NCI-H1417 (cell line): ENCODE measurements around the gene LEF1.
A peak's percentile ranks its signal among the peaks of the same experiment; 100 is the strongest.

Source experiments
- DNase-seq, 3 experiments: peaks; one replicate each; lab custom pipeline; 2025; lab: John Stamatoyannopoulos, UW

LEF1 gene

DNA sequence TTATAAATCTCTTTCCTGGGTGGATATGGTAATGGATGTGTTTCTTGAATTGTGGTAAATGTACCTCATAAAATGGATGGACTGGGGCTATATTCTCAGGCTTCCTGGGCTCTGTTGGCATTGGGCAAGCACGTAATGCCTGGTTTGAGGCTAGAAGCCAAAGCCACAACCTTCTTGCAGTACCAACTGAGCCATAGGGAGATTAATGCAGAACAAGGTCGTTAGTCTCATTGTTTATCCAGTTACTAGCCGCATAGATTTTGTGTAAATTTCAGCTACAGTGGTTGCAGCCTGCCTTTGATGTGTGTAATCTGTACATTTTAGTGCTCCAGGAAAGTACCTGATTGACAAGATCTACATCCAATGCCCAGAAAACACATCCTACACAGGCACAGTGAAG is 7.2 kb upstream of the LEF1 start:
- DNase-seq, result no peak

DNA sequence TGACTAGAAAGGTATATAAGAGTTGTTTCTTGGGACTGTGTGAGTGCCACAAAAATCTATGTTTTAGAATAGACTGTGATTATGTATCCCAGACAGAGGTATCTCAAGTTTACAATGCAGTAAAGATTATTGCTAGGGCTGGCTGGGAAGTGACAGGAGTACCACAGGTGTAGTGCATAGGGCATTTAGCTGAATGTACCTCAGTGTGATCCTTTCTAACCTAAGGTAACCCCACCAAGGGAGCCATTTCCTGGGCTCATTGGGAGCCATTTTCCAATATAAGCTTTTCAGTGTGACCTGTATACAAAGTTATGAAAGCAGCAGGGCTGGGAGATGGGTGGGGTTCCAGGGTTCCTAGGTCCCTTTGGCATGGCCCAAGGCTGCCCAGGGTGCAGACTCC is 6.1 kb upstream of the LEF1 start:
- DNase-seq, result no peak

DNA sequence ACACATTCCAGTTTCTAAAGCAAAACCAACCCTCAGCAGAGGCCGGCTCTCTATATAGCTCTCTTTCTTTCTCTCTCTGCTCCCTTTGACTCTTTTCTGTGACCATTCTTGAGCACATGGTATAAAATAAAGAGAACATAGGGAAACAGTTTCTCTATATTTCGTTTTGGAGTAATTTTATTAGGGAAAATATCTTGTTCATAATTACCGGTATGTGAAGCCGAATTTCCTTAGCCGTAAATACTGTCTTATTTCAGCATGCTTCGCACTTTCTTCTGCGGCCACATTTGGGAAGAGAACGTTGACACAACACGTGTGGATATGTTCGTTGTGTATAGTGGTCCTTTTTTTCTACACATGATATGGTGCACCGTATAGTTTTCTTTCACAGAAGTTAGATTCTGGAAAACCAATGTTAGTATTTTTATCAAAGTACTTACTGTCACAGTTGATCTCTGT is 4.9 kb upstream of the LEF1 start:
- peak in 2 of 3 experiments; percentile 41 to 73 for DNase-seq

DNA sequence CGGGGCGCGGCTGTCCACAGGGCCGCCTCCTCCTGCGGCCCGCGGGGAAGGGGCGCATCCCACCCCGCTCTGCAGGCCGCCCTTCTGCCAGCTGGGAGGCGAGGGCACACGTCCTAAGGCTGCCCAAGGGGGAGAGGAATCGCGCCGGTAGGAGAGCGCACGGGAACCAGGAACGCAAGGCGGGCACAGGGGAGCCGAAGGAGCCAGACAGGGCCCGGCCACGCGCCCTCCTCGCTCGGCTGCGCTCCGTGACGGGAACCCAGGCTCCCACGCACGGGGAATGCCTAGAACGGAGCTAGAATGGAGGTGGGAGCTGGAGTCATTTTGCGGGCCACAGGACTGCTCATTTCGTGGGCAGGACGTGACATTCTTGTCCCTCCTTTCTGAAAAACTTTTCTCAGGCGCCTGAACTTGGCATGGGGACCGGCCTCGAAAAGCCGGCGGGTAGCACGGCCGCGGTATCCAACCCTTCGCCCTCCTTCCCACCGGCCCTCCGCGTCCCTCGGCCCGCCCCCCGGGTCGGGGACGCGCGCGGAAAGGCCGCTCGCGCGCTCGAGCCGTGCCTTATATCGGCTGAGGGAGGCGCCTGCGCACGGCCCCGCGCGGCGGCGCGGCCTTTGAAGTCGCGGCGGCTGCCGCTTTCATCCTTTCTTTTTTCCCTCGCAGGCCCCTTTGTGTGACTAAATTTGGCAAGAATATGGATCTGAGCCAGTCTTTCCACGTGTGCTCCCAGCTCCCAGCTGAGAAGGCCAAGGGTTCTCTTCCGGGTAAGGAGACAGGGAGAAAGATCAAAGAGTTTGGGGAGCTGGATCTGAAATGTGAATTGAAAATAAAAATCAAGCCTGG is 4.2 kb upstream of the LEF1 start:
- peak; percentile 33 to 89 (median 80) for DNase-seq

DNA sequence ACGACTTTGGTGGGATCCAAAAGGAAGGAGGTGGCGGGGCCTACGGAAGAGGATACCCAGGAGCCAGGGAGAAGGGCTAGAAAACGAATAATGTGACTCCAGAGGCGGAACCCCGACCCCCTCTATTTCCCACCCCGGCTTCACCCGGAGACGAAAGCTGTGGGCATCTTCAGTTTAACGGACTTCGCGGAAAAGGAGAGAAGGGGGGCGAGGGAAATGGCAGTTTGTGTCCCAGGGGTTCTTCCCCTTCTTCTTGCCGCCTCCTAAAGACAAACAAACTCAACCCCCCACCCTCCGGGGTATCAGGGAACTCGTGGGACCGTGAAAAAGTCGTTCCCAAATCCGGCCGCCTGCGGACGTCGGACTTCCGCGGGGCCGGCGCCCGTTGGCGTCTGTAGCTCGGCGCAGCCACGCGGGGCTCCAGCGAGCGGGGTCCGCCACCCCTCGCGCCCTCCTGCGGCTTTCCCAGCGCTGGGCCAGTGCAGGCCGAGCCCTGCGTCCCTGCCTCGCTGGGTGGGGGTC is 3.6 kb upstream of the LEF1 start:
- peak in 1 of 3 experiments; percentile 51 for DNase-seq

DNA sequence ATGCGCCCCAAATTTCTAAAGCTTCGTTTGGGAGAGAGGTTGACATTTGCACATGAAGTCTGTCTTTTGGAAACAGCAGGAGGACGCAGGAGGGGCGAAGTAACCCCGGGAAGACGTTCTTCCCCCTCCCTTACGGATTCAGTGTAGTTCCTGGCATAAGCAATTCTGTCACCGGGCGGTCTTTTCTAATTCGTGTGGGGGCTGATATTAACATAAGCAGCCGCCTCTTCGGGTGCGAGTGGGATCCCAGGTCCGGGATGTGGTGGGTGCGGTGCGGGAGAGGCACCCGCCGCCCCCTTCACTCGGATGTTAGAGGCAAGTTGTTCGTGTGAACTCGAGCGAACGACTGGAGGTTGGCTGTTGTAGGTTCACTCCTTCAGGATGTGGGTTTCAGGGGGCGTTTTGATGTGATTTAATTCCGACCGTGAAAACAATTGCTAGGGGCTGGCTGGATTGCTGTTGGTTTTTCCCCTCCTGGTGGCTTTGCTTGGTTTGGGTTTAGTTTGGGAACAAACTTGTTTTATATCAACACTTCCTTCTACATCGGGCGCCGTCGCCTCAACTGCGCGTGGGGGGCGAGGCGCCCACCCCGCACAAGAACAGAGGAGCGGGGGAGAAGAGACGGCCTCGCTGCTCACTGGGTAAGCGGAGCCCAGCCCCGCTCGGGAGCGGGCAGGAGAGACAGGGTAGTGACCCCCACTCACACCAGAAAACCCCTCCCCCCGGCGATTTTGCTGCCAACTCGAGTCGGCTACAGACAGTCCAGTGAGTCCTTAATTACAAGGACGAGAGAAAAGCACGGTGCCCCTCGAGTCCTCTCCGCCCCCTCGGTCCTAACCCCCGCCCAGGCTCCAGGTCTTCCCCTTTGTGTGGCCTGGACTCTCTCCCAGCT is 2.9 kb upstream of the LEF1 start:
- no peak for DNase-seq

DNA sequence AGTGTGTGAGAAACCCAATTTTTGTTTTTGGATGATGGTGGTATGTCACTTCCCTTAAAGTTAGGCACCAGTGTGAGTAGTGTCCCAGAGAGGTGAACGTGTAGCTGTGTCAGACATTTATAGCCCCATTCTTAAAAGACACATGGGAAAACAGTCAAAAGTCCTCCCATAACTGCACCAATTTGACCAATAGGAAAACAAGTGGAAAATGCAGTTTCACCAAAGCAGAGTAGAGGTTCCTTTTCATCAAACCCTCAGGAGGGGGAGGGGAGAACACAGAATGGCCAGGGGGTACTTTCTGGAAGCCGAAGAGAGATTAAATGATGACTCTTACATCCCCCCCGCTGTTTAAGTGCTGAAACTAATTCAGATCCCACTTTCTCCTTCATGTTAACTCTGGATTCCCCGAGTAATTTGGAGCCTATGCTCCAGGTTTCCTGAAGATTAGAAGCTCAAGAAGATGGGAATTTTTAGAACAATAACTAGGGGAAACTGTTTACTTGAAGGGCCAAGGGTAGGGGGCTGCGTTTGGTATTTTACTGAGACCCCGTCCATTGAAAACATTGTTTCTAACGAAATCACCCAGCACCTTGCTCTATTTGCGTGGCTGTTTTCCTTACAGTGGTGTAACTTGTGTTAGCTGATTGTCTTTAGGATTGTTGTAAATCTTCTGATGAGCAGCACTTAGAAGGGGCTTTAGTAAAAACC is 2.1 kb upstream of the LEF1 start:
- DNase-seq, result peak in 1 of 3 experiments; percentile 27

DNA sequence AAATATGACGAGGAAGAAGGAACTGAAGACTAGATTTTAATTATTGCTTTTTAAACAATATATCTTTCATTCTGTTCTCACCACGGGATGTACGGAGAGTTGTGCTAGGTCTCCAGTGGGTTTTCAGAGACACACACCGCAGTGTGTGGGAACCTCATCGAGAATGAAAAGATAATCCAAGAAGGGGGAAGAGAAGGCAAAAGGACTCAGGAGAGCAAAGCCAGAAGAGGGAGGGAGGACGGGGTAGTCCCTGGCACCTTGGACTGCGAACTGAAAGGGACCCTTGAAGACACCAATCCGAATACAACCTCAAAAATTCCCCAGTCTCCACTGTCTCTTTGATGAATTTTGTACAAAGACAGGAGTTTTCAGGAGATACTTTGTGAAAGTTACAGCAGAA is 932 bp upstream of the LEF1 start:
- DNase-seq, result peak in 1 of 3 experiments; percentile 45

DNA sequence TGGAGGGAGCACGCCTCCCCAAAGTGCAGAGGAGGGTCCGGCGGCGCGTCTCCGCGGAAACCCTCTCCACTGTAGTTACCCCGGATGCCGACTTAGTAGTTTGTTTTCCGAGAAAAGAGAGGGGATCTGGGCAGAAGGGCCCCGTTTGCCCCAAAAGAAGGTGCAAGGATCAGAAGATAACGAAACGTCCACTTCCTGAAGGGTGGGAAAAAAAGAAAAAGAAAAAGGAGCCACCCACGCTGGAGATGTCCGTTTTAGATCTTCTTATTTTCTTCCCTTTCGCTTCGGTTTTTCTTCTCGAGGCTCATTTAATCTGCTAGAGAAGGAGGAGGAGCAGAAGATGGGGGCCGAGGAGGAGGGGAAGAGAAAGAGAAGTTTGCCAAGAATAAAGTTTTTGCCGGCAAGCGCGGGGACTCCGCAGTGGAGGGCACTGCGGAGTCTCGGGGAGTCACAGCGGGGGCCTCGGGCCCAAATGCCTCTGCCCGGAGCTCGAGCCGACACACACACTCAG is 517 bp downstream of the LEF1 start:
- peak in 1 of 3 experiments; percentile 74 for DNase-seq

DNA sequence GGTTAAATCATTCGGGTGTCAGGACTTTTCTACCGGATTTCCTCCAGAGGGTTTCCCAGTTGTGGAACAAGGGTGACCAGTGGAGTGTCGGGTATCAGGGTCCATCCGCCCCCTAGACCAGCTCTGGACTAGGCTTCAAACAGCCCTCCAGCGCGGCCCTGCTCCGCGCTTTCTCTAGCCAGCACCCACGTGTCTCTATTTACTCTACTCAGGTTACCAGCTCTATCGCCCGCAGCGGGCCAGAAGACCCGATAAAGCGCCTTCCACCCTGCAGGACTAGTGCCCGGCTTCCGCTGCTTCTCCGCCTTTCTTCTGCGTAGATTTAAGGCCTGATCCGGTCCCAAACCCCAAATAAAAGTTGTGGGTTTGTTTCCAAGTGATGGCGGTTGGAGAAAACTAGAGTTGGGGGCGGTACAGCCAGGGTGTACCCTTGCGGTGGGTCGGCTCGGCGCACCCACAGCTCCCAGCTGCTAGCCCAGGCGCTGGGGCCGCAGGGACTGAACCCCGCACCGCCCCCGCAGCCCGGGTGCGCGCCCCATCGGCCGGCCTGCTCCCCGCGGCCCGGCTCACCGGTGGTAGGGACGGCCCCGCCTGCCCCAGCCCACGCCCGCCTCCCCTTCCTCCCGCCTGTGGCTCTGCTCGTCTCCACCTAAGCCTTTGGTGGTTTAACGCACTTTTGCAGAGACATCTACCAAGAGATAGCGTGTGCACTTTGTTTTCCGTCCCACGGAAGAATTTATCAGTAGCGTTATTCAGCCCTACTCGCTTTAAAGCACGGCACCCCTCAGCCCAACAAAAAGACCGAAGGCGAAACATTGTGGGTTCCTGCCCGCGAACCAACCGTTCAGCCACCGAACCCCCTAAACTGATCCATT is 2.1 kb downstream of the LEF1 start:
- DNase-seq, result peak; percentile 19 to 85 (median 83)

DNA sequence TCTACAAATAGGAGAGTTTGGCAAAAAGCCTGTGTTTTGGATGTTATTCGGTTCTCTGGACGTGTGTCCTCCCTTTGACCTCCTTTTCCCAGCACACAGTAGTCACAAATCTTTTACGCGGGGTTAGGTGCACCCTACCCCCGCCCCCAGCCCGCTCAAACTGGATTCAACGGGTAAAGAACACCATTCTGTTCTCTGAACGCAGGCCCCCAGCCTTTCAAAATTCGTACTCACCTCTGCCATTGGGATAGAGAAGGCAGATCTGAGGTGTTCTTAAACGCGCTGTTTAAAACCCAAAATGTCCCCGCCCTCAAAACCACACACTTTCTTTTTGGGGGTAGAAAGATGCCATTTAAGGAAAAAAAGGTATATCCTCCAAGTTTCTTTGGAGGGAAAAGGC is 2.7 kb downstream of the LEF1 start:
- peak in 2 of 3 experiments; percentile 67 to 73 for DNase-seq

DNA sequence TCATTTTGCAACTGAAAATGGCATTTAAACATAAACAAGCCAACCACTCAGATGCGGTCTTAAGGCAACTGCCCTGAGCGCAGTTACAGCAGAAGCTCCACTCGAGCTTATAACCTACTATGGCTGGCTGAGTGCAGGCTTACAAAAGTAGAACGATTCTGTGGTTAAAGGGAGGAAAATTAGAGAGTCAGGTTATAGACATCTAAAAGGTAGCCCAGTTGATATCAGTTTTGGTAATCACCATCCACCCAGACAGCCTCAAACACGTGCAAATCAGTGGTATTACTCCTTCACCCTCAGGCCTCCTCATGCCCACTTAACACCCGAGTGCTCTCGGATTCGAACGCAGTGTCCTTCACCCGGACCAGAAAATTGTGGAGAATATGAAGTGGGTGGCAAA is 3.1 kb downstream of the LEF1 start:
- DNase-seq, result peak in 2 of 3 experiments; percentile 67 to 73

DNA sequence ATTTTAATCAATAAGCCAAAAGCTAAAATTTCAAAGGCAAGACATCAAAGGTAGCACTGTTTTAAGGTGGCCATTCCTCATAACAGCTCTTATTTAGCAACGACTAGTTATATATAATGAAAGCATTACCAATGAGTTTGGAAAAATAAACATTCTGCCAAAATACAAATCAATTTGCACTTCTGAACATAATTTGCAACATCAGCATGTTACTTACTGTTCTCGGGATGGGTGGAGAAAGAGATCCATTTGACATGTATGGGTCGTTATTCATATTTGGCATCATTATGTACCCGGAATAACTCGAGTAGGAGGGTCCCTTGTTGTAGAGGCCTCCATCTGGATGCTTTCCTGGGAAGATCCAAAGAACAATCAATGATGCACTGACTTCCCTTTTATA is 5.4 kb downstream of the LEF1 start:
- no peak for DNase-seq

DNA sequence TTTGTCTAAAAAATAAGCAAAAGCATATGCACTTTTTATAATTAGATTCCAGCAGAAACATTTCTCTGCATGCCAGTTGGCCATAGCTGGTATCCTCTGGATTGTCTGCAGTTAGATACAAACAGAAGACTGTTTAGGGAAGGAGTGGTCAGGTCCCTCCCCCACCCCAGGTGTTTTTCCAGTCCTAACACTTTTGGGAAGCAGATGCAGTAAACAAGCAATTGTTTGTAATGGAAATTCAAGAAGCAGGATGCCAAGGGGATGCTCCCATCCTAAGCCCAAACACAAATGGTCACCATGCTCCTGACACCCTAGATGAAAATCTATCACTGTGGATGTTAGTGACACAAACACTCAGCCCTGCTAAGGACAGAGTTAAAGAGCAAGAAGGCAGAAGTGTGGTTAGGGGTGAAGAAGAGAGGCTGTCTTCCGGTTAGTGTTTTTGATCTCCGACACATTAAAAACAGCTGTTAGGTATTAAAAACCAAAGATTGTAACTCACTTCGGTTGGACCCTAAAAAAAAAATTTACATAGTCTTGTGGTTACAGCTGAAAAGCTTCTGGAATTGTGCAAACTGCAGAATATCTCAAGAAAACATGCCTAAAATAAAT is 7.9 kb downstream of the LEF1 start:
- no peak for DNase-seq

DNA sequence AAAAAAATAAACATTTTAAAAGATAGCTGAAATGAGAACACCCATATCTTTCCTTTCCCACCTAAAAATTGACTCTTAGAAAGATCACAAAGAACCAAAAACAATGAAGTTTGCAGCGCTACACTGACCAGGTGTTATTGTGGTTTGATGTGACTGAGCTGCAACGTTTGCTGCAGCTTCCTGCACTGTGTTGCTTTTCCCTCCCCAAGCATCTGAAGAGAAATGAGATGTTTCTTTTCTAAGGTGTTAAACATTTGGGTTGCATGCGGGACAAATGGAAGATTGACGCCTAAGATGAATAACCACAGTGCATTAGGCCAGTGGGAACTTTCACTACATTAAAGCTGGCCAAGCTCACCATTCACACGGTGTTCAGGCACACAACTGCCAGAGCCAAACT is 8.9 kb downstream of the LEF1 start:
- no peak for DNase-seq

DNA sequence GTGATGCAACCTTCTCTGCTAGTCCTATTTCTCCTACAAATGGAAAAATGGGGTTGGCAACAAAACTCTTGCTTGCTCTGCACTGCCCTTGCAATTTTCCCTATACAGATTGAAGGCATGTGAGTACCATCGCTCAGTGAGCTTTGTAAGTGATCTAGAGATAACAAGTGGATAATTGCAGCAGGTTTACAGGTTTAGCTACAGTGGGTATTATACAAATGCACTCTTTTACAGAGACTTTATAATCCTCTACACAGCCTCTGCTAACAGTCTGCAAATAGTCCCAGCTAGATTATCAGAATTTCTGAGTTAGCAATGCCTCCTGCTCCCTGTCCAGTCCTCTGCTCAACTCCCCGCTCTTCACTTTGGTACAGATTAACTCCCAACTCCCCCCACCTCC is 11.1 kb downstream of the LEF1 start:
- DNase-seq, result peak in 1 of 3 experiments; percentile 55

DNA sequence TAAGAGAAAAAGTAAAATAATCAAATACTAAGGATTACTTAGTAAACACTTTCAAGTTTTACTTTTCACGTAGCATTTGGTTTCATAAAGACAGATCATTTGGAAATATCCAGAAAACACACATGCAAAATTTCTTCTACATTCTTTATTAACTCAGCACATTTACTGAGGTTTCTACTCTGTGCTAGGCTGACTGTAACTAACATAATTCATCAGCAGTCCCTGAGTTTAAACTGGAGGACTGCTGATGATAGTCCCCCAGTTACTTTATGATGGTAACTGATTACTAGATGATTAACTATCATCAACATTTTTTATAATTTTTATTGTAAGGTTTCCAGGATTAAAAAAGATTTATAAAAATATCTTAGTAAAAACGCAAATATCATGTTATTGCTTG is 12.3 kb downstream of the LEF1 start:
- no peak for DNase-seq

DNA sequence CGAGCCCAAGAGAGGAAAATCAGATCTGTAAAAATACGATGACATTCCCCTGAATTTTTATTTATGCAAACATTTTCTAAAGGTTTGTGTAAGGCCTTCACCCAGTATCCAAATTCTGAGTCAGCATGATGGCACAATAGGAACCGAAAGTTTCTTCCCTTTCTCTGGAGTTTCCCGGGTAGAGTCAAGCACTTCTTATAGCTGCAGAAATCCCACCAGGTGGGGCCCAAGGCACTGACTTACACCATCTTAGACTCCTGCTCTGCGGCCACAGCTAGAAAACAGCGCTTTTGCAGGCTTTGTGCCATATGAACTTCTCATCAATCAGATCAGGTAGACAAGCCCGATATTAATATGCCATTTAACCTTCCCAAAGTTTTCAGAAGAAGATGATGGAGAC is 13.4 kb downstream of the LEF1 start:
- no peak for DNase-seq

DNA sequence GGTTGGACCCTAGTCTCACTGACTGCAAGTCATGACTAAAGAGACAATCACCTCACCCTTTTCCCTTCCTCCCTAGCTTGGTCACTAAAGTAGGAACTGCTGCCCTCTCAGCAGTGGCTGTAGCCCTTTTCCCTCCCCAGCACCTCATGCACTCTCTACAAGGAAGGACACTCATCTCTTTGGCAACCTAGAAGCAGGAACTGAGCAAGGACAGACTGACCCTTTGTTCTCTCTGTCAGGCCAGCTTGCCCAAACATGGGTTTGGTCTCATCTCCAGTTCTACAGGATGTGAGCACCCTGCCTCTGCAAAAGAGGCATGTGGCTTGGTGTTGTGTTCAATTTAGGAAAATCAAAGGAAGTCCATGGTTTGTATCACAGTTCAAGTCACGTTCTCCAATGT is 15.8 kb downstream of the LEF1 start:
- DNase-seq, result no peak
